Sigmoid colon (tissue), 7 donors: ENCODE data around the gene PLCD1. TPM values are rescaled to one million over a fixed set of nuclear protein-coding genes. Genes with fewer than 3 reads are reported as not detected.
A peak's percentile ranks its signal among the peaks of the same experiment; 100 is the strongest.
"Not testable (repeated sequence)": the region's sequence is repeated elsewhere in the genome, so short reads cannot be mapped to it uniquely, and the experiment has no call there.

Experiments
- DNase-seq: peaks from one replicate; pipeline ENCODE4 v3.0.0-alpha.2; 2019
- H3K27ac ChIP-seq, 4 donors: fragments of 200-600 bp; sonication (generic); one replicate each; pipeline ENCODE4 v1.5.1; 2016 to 2019; ENCODE audit warnings: mild to moderate bottlenecking in 1 of 4
- H3K27me3 ChIP-seq, 3 donors: fragments of 200-600 bp; sonication (generic); one replicate each; pipeline ENCODE4 v1.5.1; 2019; ENCODE audit warnings: mild to moderate bottlenecking in 1 of 3
- H3K36me3 ChIP-seq, 4 donors: fragments of 200-600 bp; sonication (generic); one replicate each; pipeline ENCODE4 v1.5.1; 2016 to 2019
- H3K4me1 ChIP-seq, 4 donors: fragments of 200-600 bp; sonication (generic); one replicate each; pipeline ENCODE4 v1.5.1; 2017 to 2019
- H3K4me3 ChIP-seq, 4 donors: fragments of 200-600 bp; sonication (generic); one replicate each; pipeline ENCODE4 v1.5.1; 2017 to 2019; ENCODE audit warnings: mild to moderate bottlenecking in 2 of 4, moderate library complexity in 1 of 4
- H3K9me3 ChIP-seq, 4 donors: fragments of 200-600 bp in 3 of 4; sonication (generic) in 3 of 4; one replicate each; pipeline versions ENCODE4 v1.5.1 to v1.6.1; 2013 to 2019
- EP300 ChIP-seq, 4 donors: sonication (generic); formaldehyde crosslinking; IDR thresholded peaks; one replicate each; pipeline ENCODE4 v1.6.1; 2017; ENCODE audit warnings: antibody characterized with exemption in 4 of 4
- POLR2A ChIP-seq, 2 donors: fragments of 450-650 bp; IDR thresholded peaks; one replicate each; pipeline ENCODE4 v1.6.1; 2016; ENCODE audit warnings: antibody characterized with exemption in 2 of 2, mild to moderate bottlenecking in 2 of 2, moderate library complexity in 2 of 2
- POLR2AphosphoS5 ChIP-seq, 4 donors: sonication (generic); formaldehyde crosslinking; IDR thresholded peaks; one replicate each; pipeline ENCODE4 v1.6.1; 2017; ENCODE audit warnings: antibody characterized with exemption in 4 of 4
- WGBS, 2 donors: extraction: QIAGEN DNeasy Blood & Tissue Kit; methylation state at CpG; one replicate each; pipeline ENCODE4 v1.1.7; 2013; 5-methylcytosine and 5-hydroxymethylcytosine counted together
- intact Hi-C: fragments of 100-400 bp; cut with DNase I; formaldehyde crosslinking; loops from one replicate; pipeline ENCODE4 v1.15.1; 2023
- polyA plus RNA-seq, 3 donors: library from polyadenylated mRNA; stranded (reverse); fragments of 200-250 nt; gene quantifications; one replicate each; pipeline ENCODE4 v1.2.3, GENCODE V29; 2013
- total RNA-seq, 4 donors: library from RNA; depleted of rRNA; stranded (reverse); fragments of >200 nt; gene quantifications; one replicate each; pipeline ENCODE4 v1.1.0, GENCODE V29; 2016
- TF ChIP-seq, protein P1 (sequence below), 4 experiments: fragments of 450-650 bp in 3 of 4; fragments of 200-600 bp in 1 of 4; IDR thresholded peaks; one replicate each; pipeline ENCODE4 v1.5.1; 2016 to 2019; ENCODE audit warnings: antibody characterized with exemption in 4 of 4, mild to moderate bottlenecking in 3 of 4, moderate library complexity in 2 of 4
- donor health status: healthy with polysubstance abuse.
- donor health status: Bipolar disorder and iron deficiency.
- donor health status: healthy.

The PLCD1 gene
- total and polyA plus RNA-seq, 7 donors, result 10.3 to 139 (median 22.7) TPM

DNA sequence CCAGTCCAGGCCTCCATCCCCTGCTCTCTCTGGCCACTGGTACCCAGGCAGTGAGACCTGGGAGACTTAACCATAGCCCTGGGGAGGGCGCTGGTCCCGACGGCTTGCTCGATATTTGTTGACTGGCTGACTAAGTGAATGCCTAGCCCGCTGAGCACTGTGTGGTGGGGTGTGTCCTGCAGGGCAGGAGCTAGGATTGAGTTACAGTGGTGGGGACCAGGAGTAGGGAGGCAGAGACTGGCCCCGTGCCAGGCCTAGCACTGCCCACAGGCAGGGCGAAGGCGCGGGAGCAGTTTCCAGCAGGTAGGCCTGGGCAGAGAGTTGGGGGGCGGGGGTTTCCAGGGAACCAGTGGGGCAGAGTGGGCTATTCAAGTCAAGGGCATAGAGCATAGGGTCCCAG, 38.9 kb downstream of the PLCD1 start, which contains the start of gene VILL:
Gene VILL (plus strand): TSS at position 260 of the 400 bp plus-strand sequence. CDS start 2,887 bp downstream, outside the sequence.
- H3K9me3 ChIP-seq, result no peaks in the 10 kb centered on the region
- H3K27ac ChIP-seq, result peak within 1 kb of the TSS in 1 of 4 donors; percentile 31
- peak in 1 of 4 donors; percentile 26 for TF ChIP-seq POLR2AphosphoS5 (IDR thresholded peaks at IDR 0.05)
- no peak for TF ChIP-seq EP300 (IDR thresholded peaks at IDR 0.05)
- TF ChIP-seq POLR2A (IDR thresholded peaks at IDR 0.05), result peak in 1 of 2 donors; percentile 65
- 16 to 71% methylated on average over 10 of the region's 10 CpGs for WGBS, 2 donors
- peak; percentile 47 for DNase-seq
- H3K36me3 ChIP-seq, result no peaks in the 10 kb centered on the region
- no peaks in the 10 kb centered on the region for H3K27me3 ChIP-seq
- peaks cover 0 to 21% (median 15%) of the 10 kb centered on the region in 4 donors for H3K4me1 ChIP-seq
- no peak within 1 kb of the TSS for H3K4me3 ChIP-seq
- intact Hi-C loops, result no loop called here

DNA sequence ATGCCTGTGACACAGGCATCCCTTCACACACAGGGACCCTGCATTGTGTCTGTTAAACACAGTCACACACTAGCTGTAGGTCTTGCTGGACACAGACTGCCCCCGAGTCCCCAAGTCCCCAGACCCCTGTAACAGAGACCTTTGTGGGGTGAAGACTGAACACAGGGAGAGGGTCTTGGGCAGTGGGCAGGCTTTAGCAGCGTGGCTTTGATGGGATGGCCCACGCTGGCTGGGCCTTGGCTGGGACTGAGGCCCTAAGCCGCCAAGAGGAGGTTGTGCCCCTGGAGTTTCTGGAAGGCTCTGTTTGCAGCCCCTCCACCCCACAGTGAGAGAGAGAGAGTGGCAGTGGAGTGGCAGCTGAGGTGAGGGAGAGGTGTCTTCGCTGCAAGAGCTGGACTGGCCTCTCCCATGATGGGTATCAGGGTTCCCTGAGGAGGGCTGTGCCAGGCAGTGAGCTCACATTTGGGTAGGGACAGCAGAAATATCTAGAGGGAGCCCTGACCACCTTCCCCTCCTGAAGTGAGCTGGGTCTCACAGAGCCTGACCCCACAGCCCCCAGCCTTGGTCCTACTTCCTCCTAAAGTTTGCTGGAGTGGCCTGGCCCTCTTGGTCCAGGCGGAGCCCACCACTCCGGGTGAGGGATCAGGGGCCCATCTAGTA, 39.5 kb downstream of the PLCD1 start:
- no peak overlapping the region for H3K27ac ChIP-seq
- no peak overlapping the region for H3K4me3 ChIP-seq
- intact Hi-C loops, result no loop called here
- H3K4me1 ChIP-seq, result peaks cover 0 to 19% (median 15%) of the 10 kb centered on the region in 4 donors
- DNase-seq, result peak; percentile 56
- WGBS, 2 donors, result 84% methylated on average over 7 of the region's 7 CpGs
- H3K36me3 ChIP-seq, result peaks cover 0 to 4% (median 0%) of the 10 kb centered on the region in 4 donors
- TF ChIP-seq, protein P1, sequence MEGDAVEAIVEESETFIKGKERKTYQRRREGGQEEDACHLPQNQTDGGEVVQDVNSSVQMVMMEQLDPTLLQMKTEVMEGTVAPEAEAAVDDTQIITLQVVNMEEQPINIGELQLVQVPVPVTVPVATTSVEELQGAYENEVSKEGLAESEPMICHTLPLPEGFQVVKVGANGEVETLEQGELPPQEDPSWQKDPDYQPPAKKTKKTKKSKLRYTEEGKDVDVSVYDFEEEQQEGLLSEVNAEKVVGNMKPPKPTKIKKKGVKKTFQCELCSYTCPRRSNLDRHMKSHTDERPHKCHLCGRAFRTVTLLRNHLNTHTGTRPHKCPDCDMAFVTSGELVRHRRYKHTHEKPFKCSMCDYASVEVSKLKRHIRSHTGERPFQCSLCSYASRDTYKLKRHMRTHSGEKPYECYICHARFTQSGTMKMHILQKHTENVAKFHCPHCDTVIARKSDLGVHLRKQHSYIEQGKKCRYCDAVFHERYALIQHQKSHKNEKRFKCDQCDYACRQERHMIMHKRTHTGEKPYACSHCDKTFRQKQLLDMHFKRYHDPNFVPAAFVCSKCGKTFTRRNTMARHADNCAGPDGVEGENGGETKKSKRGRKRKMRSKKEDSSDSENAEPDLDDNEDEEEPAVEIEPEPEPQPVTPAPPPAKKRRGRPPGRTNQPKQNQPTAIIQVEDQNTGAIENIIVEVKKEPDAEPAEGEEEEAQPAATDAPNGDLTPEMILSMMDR (IDR thresholded peaks at IDR 0.05), result no peak
- TF ChIP-seq POLR2AphosphoS5 (IDR thresholded peaks at IDR 0.05), result no peak
- no peak for TF ChIP-seq EP300 (IDR thresholded peaks at IDR 0.05)
- no peak for TF ChIP-seq POLR2A (IDR thresholded peaks at IDR 0.05)
- H3K27me3 ChIP-seq, result no peaks in the 10 kb centered on the region
- H3K9me3 ChIP-seq, result no peaks in the 10 kb centered on the region

DNA sequence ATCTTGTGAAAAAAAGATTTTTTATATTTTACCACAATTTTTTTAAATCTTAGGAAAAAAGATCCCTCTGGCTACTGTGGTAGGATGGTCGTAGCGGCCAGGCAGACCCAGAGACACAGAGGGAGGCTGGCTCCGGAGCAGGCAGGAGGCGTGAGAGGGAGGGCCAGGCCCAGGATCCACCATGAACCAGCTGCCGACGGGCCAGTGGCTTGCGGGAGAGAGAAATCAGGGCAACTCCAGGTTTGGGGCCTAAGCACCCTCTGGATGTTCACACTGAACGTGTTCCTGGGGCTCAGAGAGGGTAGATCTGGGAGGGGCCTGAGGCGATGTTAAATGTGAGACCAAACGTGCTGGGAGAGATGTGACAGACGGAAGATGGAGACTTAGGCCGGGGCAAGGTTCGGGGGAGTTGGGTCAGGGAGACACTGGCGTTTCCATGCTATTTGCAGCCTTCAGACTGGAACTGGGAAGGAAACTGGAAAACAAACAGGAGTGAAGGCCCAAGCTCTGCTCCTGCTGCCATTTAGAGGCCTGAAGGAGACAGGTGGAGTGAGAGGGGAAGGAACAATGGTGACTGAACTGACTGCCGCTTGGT, 40.4 kb downstream of the PLCD1 start:
- Histone ChIP-seq H3K4me1 (peaks cover 0 to 10% (median 8%) of the 10 kb centered on the region in 4 donors), H3K36me3 (peaks cover 0 to 13% (median 0%) of the 10 kb centered on the region in 4 donors), H3K4me3 (no peak overlapping the region), H3K27me3 (no peaks in the 10 kb centered on the region), H3K27ac (no peak overlapping the region), H3K9me3 (no peaks in the 10 kb centered on the region)
- DNase-seq, result peak; percentile 53
- TF ChIP-seq POLR2AphosphoS5 (IDR thresholded peaks at IDR 0.05) (no peak), POLR2A (IDR thresholded peaks at IDR 0.05) (no peak), EP300 (IDR thresholded peaks at IDR 0.05) (no peak)
- TF ChIP-seq, protein P1 (IDR thresholded peaks at IDR 0.05), result no peak
- WGBS, 2 donors, result 81 to 87% methylated on average over 15 of the region's 15 CpGs
- intact Hi-C loops, result no loop called here

DNA sequence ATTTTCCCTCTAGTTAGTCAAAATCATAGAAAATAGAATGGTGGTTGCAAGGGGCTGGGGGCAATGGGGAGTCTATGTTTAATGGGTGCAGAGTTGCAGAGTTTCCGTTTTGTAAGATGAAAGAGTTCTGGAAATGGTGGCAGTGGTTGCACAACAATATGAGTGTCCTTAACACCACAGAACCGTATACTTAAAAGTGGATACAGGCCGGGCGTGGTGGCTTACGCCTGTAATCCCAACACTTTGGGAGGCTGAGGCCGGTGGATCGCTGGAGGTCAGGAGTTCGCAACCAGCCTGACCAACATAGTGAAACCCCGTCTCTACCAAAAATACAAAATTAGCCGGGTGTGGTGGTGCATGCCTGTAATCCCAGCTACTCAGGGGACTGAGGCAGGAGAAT, 41.1 kb downstream of the PLCD1 start:
- H3K27ac ChIP-seq, H3K27me3 ChIP-seq, H3K4me3 ChIP-seq, H3K4me1 ChIP-seq, H3K9me3 ChIP-seq, intact Hi-C loops: not testable (repeated sequence)
- WGBS, 2 donors, result 62 to 85% methylated on average over 10 of the region's 10 CpGs
- H3K36me3 ChIP-seq, result peaks cover 0 to 14% (median 0%) of the 10 kb centered on the region in 4 donors
- DNase-seq, result peak; percentile 24

DNA sequence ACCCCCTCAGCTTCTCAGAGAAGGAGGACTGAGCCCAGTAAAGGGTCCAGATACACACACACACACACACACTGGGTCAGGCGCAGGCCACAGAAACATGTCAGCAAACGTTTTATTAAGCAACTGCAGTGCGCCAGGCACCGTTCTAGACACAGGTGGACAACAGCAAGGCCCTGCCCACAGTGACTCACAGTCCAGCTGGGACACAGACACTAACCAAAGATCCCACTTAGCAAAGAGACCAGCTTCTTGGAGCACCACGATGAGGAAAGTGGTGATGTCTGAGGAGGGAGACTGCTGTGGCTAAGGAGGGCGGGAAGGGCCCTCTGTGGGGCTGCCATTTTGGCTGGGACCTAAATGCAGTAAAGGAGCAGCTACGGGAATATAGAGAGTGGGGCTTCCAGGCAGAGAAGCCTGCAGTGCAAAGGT, 41.7 kb downstream of the PLCD1 start:
- Histone ChIP-seq H3K4me3 (no peak overlapping the region), H3K36me3 (peaks cover 0 to 16% (median 0%) of the 10 kb centered on the region in 4 donors), H3K27ac (no peak overlapping the region)

More for the DNA sequence above, 41.7 kb downstream of the PLCD1 start:
- WGBS, 2 donors, result 31 to 71% methylated on average over 7 of the region's 7 CpGs
- DNase-seq, result peak; percentile 40
- TF ChIP-seq POLR2A (IDR thresholded peaks at IDR 0.05) (no peak), POLR2AphosphoS5 (IDR thresholded peaks at IDR 0.05) (no peak), EP300 (IDR thresholded peaks at IDR 0.05) (no peak)
- TF ChIP-seq, protein P1 (IDR thresholded peaks at IDR 0.05), result no peak
- intact Hi-C loops, result no loop called here
- Histone ChIP-seq H3K4me1 (no peaks in the 10 kb centered on the region), H3K9me3 (no peaks in the 10 kb centered on the region), H3K27me3 (no peaks in the 10 kb centered on the region)
